ENCODE results near the gene VTI1B. TPM values are rescaled to one million over a fixed set of nuclear protein-coding genes. Genes with fewer than 3 reads are reported as not detected.
A peak's percentile ranks its signal among the peaks of the same experiment; 100 is the strongest.

VTI1B gene
- total and polyA plus RNA-seq, 2 of the 4 experiments (the other 2 are of a cell fraction): 61.8 to 90.2 TPM

DNA sequence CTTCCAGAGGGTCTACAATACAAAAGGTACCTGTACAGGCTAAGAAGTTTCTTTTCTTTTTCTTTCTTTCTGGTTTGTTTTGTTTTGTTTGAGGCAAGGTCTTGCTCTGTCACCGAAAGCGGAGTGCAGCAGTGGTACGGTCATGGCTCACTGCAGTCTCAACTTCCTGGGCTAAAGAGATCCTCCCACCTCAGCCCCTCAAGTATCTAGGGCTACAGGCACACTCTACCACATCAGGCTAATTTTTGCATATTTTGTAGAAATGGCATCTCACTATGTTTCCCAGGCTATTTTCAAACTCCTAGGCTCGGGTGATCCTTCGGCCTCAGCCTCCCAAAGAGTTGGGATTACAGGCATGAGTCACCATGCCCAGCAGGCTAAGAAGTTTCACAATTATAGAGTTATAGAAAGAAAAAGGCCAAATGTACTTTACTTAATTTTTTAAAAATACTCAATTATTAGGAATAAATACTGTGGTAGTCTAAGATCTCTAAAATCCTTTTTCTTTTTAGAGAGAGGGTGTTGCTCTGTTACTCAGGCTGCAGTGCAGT is 71.4 kb downstream of the VTI1B start:
- ATAC-seq (ENCODE audit: low read depth) (no peak), DNase-seq (no peak)
- Histone ChIP-seq H3K4me1 (ENCODE audit: control insufficient read depth, insufficient read depth, low read length) (no peaks in the 10 kb centered on the region), H4K91ac (ENCODE audit: insufficient read depth, low read depth, low read length) (no peak overlapping the region), H2BK120ac (ENCODE audit: low read depth, low read length) (no peak overlapping the region), H3K79me1 (ENCODE audit: low read depth in 1 of 2, low read length in 2 of 2) (peaks cover 0 to 4% of the 10 kb centered on the region in 2 experiments; a peak in 1 of 4 replicates), H2AK5ac (ENCODE audit: low read depth, low read length) (no peak overlapping the region), H3K18ac (ENCODE audit: low read depth, low read length) (no peak overlapping the region), H3K9ac (ENCODE audit: low read depth, low read length) (no peak overlapping the region), H3K9me3 (ENCODE audit: control insufficient read depth, insufficient read depth, low read length) (no peaks in the 10 kb centered on the region), H2BK5ac (ENCODE audit: low read depth, low read length, poor library complexity, severe bottlenecking) (no peak overlapping the region), H4K5ac (ENCODE audit: low read depth, low read length) (no peak overlapping the region), H2BK15ac (ENCODE audit: low read depth, low read length) (no peak overlapping the region), H3K56ac (ENCODE audit: extremely low read depth, insufficient read depth, low read length) (no peak overlapping the region), H2AK9ac (replicated peaks; ENCODE audit: low read depth, low read length, poor library complexity) (no peak overlapping the region), H2BK20ac (ENCODE audit: low read depth, low read length) (no peak overlapping the region), H2AFZ (replicated peaks; ENCODE audit: low read length, poor library complexity) (no peak overlapping the region), H3K27ac (ENCODE audit: insufficient read depth, low read length) (no peak overlapping the region), H3K9me1 (ENCODE audit: insufficient read depth, low read length) (peaks cover 3% of the 10 kb centered on the region; the same call in 1 of the 2 replicates), H3K4me3 (ENCODE audit: insufficient read depth, low read depth, low read length) (no peak overlapping the region), H3K4ac (ENCODE audit: low read depth, low read length) (no peak overlapping the region), H3K27me3 (ENCODE audit: control insufficient read depth, insufficient read depth, low read length) (peaks cover 2% of the 10 kb centered on the region; the same call in 1 of the 2 replicates), H4K20me1 (ENCODE audit: insufficient read depth, low read length) (no peaks in the 10 kb centered on the region), H3K23ac (ENCODE audit: low read depth, low read length) (no peak overlapping the region), H3K4me2 (ENCODE audit: low read depth, low read length) (no peak overlapping the region), H3K14ac (replicated peaks; ENCODE audit: low read depth, low read length) (no peak overlapping the region), H3K36me3 (ENCODE audit: control insufficient read depth, insufficient read depth, low read length) (no peaks in the 10 kb centered on the region), H4K8ac (ENCODE audit: low read depth in 2 of 2, low read length in 2 of 2) (no peak overlapping the region)
- TF ChIP-seq, protein P1, sequence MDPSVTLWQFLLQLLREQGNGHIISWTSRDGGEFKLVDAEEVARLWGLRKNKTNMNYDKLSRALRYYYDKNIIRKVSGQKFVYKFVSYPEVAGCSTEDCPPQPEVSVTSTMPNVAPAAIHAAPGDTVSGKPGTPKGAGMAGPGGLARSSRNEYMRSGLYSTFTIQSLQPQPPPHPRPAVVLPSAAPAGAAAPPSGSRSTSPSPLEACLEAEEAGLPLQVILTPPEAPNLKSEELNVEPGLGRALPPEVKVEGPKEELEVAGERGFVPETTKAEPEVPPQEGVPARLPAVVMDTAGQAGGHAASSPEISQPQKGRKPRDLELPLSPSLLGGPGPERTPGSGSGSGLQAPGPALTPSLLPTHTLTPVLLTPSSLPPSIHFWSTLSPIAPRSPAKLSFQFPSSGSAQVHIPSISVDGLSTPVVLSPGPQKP (IDR thresholded peaks at IDR 0.05; ENCODE audit: borderline replicate concordance, low read depth, low read length): no peak
- TF ChIP-seq FOS (IDR thresholded peaks at IDR 0.05; ENCODE audit: low read depth, low read length) (0 out of 2 replicates have a peak, but pooled peaks have one; percentile 9), SMC3 (IDR thresholded peaks at IDR 0.05; ENCODE audit: low read depth, low read length) (no peak)
- no CpG with 5 or more reads among the region's 5 CpGs for WGBS, 2 experiments (ENCODE audit: extremely low coverage in 2 of 2, insufficient read length in 1 of 2)
- no TSS peak for BruUV-seq (replicated peaks)
- POLR2A ChIA-PET (ENCODE audit: unreplicated experiment): no interaction called here
- intact Hi-C loops (cut with micrococcal nuclease) (loop anchor here (5.0 kb wide), 1 partner anchor 64 kb away; no protein-coding TSS in a partner anchor), in situ Hi-C loops (cut with MboI; ENCODE audit: low sequenced_read_pairs) (no loop called here), dilution Hi-C loops (cut with HindIII; ENCODE audit: low sequenced_read_pairs, unreplicated experiment) (no loop called here)
- CTCF ChIA-PET: no interaction called here

Measured in IMR-90 (cell line).